Nephron (organoid): ENCODE data around the gene TBL1X.
A peak's percentile ranks its signal among the peaks of the same experiment; 100 is the strongest.

Experiments used
- H3K27ac Mint-ChIP-seq, 3 experiments: 2 replicates each; pipeline ENCODE4 v1.8.0; 2020; ENCODE audit warnings: mixed read lengths in 3 of 3, mild to moderate bottlenecking in 2 of 3, moderate library complexity in 1 of 3
- H3K27me3 Mint-ChIP-seq: 2 replicates; pipeline ENCODE4 v1.8.0; 2021; ENCODE audit warnings: low read depth, mild to moderate bottlenecking, moderate library complexity, mixed read lengths
- H3K36me3 Mint-ChIP-seq: 2 replicates; pipeline ENCODE4 v1.8.0; 2020; ENCODE audit warnings: low read depth, mixed read lengths
- H3K4me1 Mint-ChIP-seq: 2 replicates; pipeline ENCODE4 v1.8.0; 2020; ENCODE audit warnings: mixed read lengths
- H3K4me3 Mint-ChIP-seq, 3 experiments: 2 replicates each; pipeline ENCODE4 v1.8.0; 2020; ENCODE audit warnings: mild to moderate bottlenecking in 3 of 3, mixed read lengths in 3 of 3, moderate library complexity in 2 of 3
- H3K9me3 Mint-ChIP-seq: 2 replicates; pipeline ENCODE4 v1.8.0; 2020; ENCODE audit warnings: mixed read lengths
- TF ChIP-seq, protein P1 (sequence below), 3 experiments: fragments of 200-600 bp; sonication (generic); IDR thresholded peaks; one replicate each; pipeline ENCODE4 v1.5.0; 2021; ENCODE audit warnings: antibody characterized with exemption in 3 of 3; ENCODE audit not compliant: unreplicated experiment in 3 of 3

The TBL1X gene

DNA sequence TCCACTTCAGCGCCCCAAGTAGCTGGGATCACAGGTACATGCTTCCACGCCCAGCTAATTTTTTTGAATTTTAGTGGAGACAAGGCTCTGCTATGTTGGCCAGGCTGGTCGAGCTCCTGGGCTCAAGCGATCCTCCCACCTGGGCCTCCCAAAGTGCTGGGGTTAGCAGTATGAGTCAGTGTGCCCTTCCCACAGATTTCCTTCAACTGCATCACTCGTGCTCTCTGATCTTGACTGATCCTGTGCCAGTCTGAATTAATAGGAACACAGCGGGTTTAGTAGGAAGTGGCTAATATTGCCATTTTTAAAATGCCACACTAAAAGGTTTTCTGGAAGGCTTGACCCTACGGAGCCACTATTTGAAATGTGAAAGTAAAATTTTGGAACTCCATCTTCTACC is 317.1 kb downstream of the TBL1X start:
- H3K4me3 Mint-ChIP-seq: no peak overlapping the region
- no peaks in the 10 kb centered on the region for H3K36me3 Mint-ChIP-seq
- H3K4me1 Mint-ChIP-seq: no peaks in the 10 kb centered on the region
- H3K27me3 Mint-ChIP-seq: peaks cover 7% of the 10 kb centered on the region
- peaks cover 6% of the 10 kb centered on the region for H3K9me3 Mint-ChIP-seq
- TF ChIP-seq, protein P1, sequence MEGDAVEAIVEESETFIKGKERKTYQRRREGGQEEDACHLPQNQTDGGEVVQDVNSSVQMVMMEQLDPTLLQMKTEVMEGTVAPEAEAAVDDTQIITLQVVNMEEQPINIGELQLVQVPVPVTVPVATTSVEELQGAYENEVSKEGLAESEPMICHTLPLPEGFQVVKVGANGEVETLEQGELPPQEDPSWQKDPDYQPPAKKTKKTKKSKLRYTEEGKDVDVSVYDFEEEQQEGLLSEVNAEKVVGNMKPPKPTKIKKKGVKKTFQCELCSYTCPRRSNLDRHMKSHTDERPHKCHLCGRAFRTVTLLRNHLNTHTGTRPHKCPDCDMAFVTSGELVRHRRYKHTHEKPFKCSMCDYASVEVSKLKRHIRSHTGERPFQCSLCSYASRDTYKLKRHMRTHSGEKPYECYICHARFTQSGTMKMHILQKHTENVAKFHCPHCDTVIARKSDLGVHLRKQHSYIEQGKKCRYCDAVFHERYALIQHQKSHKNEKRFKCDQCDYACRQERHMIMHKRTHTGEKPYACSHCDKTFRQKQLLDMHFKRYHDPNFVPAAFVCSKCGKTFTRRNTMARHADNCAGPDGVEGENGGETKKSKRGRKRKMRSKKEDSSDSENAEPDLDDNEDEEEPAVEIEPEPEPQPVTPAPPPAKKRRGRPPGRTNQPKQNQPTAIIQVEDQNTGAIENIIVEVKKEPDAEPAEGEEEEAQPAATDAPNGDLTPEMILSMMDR (IDR thresholded peaks at IDR 0.05; ENCODE audit: unreplicated experiment in 3 of 3): no peak
- no peak overlapping the region for H3K27ac Mint-ChIP-seq

- TF ChIP-seq, protein P1 (IDR thresholded peaks at IDR 0.05; ENCODE audit: unreplicated experiment in 3 of 3): no peak
- Mint-ChIP-seq H3K4me3 (peak overlapping the region; percentile 52 to 86 (median 83)), H3K9me3 (peaks cover 5% of the 10 kb centered on the region), H3K36me3 (no peaks in the 10 kb centered on the region), H3K27ac (no peak overlapping the region), H3K27me3 (peaks cover 12% of the 10 kb centered on the region), H3K4me1 (peaks cover 21% of the 10 kb centered on the region)
These were observed 319.5 kb downstream of the TBL1X start for GRCh38 chrX:9784332-9784731.

GRCh38 chrX:9785254-9785943 is 320.5 kb downstream of the TBL1X start:
- Mint-ChIP-seq H3K4me1 (peaks cover 25% of the 10 kb centered on the region), H3K27me3 (peaks cover 12% of the 10 kb centered on the region), H3K9me3 (peaks cover 5% of the 10 kb centered on the region), H3K36me3 (no peaks in the 10 kb centered on the region), H3K4me3 (peak overlapping the region; percentile 73 to 86 (median 83)), H3K27ac (peak overlapping the region in 1 of 3 experiments; percentile 69)
- TF ChIP-seq, protein P1 (IDR thresholded peaks at IDR 0.05; ENCODE audit: unreplicated experiment in 3 of 3): no peak

DNA sequence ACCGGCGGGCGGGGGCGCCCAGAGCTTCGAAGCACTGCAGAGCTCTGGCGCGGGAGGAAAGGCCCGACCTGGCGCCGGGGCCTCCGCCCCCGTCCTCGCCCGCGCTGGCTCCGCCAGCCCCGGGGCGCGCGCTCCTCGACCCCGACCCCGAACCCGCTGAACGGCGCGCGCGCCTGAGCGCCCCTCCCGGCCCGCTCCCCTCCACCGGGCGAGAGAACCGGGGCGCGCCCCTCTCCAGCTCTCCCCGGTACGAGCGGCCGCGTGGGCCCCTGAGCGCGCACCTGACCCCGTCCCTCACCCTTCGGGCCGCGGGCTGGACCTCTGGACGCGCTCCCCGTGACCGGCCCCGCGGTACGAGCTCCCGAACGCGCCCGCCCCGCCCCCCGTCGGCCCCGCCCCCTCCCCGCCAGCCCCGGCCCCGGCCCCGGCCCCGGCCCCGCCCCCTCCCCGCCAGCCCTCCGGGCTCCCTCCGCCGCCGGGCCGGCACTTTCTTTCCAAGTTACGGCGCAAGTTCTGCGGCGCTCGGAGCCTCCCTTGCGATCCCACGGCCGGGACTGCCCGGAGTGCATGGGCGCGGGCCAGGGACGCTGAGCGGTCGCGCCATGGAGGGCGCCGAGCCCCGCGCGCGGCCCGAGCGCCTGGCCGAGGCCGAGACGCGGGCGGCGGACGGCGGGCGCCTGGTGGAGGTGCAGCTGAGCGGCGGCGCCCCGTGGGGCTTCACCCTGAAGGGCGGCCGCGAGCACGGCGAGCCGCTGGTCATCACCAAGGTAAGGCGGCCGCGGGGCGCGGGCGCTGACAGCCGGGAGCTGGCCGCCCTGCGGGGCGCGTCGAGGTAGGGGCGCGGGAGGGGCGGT is 321.3 kb downstream of the TBL1X start, which contains the start of gene SHROOM2:
SHROOM2 (plus strand) TSS at position 486 of the 854 bp plus-strand sequence; CDS start at position 603, 117 bp downstream.
- Mint-ChIP-seq H3K4me3 (peak within 1 kb of the TSS; percentile 92 to 97 (median 96)), H3K27me3 (peaks cover 12% of the 10 kb centered on the region), H3K27ac (peak within 1 kb of the TSS; percentile 81 to 96 (median 90)), H3K4me1 (peaks cover 30% of the 10 kb centered on the region), H3K9me3 (peaks cover 5% of the 10 kb centered on the region), H3K36me3 (no peaks in the 10 kb centered on the region)
- TF ChIP-seq, protein P1 (IDR thresholded peaks at IDR 0.05; ENCODE audit: unreplicated experiment in 3 of 3): no peak

DNA sequence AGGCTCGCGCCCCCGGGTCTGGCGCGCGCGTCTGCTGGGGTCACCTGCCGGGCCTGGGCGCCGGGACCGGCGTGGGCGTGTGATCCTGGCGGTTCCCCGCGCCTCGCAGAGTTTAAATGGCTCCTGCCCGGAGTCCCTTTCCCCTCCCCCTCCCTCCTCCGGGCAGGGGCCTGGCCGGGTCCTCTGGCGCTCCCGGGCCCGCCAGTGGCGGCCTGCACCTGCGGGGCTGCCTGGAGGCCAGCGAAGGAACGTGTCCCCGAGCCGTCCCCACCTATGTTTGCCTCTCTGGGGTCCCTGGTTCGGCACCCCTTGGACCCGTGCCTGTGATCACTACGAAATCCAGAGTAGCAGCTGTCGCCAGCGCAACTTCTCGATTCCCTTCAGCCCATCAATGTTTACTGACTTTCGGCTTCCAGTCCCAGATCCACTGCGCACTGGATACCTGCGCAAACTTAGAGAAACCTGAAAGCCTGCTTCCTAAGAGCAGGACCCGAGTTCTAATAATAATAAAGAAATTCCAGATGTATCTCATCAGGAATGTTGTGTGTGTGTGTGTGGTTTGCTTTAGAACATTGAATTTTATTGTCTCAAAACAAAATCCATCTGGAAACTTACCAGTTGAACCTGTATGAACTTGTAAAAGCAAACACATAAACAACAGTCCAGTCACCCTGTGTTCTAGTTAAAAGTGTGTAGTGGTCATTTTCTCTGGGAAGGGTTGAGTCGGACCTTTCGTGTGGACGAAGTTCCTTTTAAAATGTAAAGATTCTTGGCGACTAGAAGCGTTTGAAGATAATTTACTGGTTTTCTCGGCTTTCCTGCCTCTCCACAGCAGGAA is 322.2 kb downstream of the TBL1X start:
- Mint-ChIP-seq H3K27me3 (peaks cover 12% of the 10 kb centered on the region), H3K4me1 (peaks cover 30% of the 10 kb centered on the region), H3K27ac (peak overlapping the region; percentile 81 to 96 (median 90)), H3K9me3 (peaks cover 5% of the 10 kb centered on the region), H3K4me3 (peak overlapping the region; percentile 92 to 97 (median 96)), H3K36me3 (no peaks in the 10 kb centered on the region)
- TF ChIP-seq, protein P1 (IDR thresholded peaks at IDR 0.05; ENCODE audit: unreplicated experiment in 3 of 3): no peak
